Measurements from ENCODE around the gene RUSC2.

- no peak for TF ChIP-seq CTCF (IDR thresholded peaks at IDR 0.05)
- no peak for TF ChIP-seq EP300 (IDR thresholded peaks at IDR 0.05)
Measured at GRCh38 chr9:35517131-35517530, 27.2 kb downstream of the RUSC2 start.

Measured in upper lobe of left lung (tissue), 4 donors.